GM19395 (cell line): ENCODE data around the gene PRSS56.
"Not testable (repeated sequence)": the region's sequence is repeated elsewhere in the genome, so short reads cannot be mapped to it uniquely, and the experiment has no call there.

Experiments
- ATAC-seq: cut with Tn5 transposase; IDR thresholded peaks from one replicate; pipeline ENCODE4 v1.9.1; 2021; ENCODE audit warnings: mild to moderate bottlenecking, moderate library complexity; ENCODE audit not compliant: unreplicated experiment

The PRSS56 gene

GRCh38 chr2:232568161-232568560 lies 48.0 kb downstream of the PRSS56 start:
- ATAC-seq, result no peak

- ATAC-seq, result no peak
Measured at GRCh38 chr2:232569541-232569940, 49.4 kb downstream of the PRSS56 start.

- not testable (repeated sequence) for ATAC-seq
Measured at GRCh38 chr2:232570481-232570880, 50.3 kb downstream of the PRSS56 start.

- ATAC-seq, result no peak
Measured at GRCh38 chr2:232571026-232571474, 50.9 kb downstream of the PRSS56 start.

- no peak for ATAC-seq
Measured at GRCh38 chr2:232573042-232573441, 52.9 kb downstream of the PRSS56 start.

GRCh38 chr2:232573771-232574435 lies 53.7 kb downstream of the PRSS56 start:
- ATAC-seq, result no peak

GRCh38 chr2:232574674-232575403 lies 54.7 kb downstream of the PRSS56 start:
- no peak for ATAC-seq
